ENCODE results near the gene PIAS4.

GRCh38 chr19:4064149-4064495 is 56.6 kb downstream of the PIAS4 start:
- TF ChIP-seq, protein P1, sequence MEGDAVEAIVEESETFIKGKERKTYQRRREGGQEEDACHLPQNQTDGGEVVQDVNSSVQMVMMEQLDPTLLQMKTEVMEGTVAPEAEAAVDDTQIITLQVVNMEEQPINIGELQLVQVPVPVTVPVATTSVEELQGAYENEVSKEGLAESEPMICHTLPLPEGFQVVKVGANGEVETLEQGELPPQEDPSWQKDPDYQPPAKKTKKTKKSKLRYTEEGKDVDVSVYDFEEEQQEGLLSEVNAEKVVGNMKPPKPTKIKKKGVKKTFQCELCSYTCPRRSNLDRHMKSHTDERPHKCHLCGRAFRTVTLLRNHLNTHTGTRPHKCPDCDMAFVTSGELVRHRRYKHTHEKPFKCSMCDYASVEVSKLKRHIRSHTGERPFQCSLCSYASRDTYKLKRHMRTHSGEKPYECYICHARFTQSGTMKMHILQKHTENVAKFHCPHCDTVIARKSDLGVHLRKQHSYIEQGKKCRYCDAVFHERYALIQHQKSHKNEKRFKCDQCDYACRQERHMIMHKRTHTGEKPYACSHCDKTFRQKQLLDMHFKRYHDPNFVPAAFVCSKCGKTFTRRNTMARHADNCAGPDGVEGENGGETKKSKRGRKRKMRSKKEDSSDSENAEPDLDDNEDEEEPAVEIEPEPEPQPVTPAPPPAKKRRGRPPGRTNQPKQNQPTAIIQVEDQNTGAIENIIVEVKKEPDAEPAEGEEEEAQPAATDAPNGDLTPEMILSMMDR (IDR thresholded peaks at IDR 0.05) = no peak
- TF ChIP-seq EZH2 (IDR thresholded peaks at IDR 0.05) = no peak
- TF ChIP-seq EZH2phosphoT487 (IDR thresholded peaks at IDR 0.05) = no peak
